HepG2 (cell line): ENCODE measurements around the gene ZC3H7B. TPM values are rescaled to one million over a fixed set of nuclear protein-coding genes. Genes with fewer than 3 reads are reported as not detected.
A peak's percentile ranks its signal among the peaks of the same experiment; 100 is the strongest.

ENCODE experiments used
- ATAC-seq: fragments of 200-7000 bp; cut with Tn5 transposase; 3 replicates; pipeline ENCODE4 v1.9.1; 2020; ENCODE audit warnings: mild to moderate bottlenecking, moderate library complexity
- BruUV-seq: library from RNA; stranded (reverse); fragments of 400-500 nt; replicated peaks from 2 replicates; lab custom pipeline; 2021; lab: Mats Ljungman, UMichigan
- CTCF ChIA-PET: fragments of 300-600 bp; formaldehyde crosslinking; extraction: SDS; loops from one replicate; lab custom pipeline; 2021; ENCODE audit warnings: low total read pairs, inconsistent platforms, low intra/inter-chr PET ratio; lab: Yijun Ruan, JAX
- POLR2A ChIA-PET: fragments of 350-600 bp; sonication (Branson Sonifier 250); formaldehyde crosslinking; loops from one replicate; lab custom pipeline; 2020; ENCODE audit warnings: antibody characterized with exemption, inconsistent platforms; lab: Yijun Ruan, JAX
- DNase-seq: peaks from one replicate; pipeline ENCODE4 v3.0.0-alpha.2; 2015; ENCODE audit warnings: low spot score
- FAIRE-seq: peaks from 3 replicates; lab custom pipeline; 2011; peaks lifted over from hg19 to GRCh38; lab: Jason Lieb, UNC
- H2AFZ ChIP-seq: one replicate; pipeline ENCODE4 v1.6.1; 2011; ENCODE audit warnings: low read length, inconsistent platforms
- H3K27ac ChIP-seq: fragments of 300-600 bp; 3 replicates; pipeline ENCODE4 v1.8.0; 2011; ENCODE audit warnings: mixed run types, mild to moderate bottlenecking, mixed read lengths, low read length, inconsistent platforms; ENCODE audit not compliant: insufficient read depth; ENCODE audit errors: extremely low read length
- H3K27me3 ChIP-seq, 2 experiments: fragments of 200-600 bp in 1 of 2; 2 replicates in 1 of 2; 3 replicates in 1 of 2; pipeline versions ENCODE4 v1.6.0 to v1.8.0; 2011; ENCODE audit warnings: low read length in 2 of 2, mild to moderate bottlenecking in 2 of 2, moderate library complexity in 2 of 2, inconsistent platforms in 1 of 2; ENCODE audit not compliant: insufficient read depth in 2 of 2, control insufficient read depth in 1 of 2
- H3K36me3 ChIP-seq, 2 experiments: fragments of 200-600 bp in 1 of 2; replicated peaks in 1 of 2; 2 replicates in 1 of 2; 3 replicates in 1 of 2; pipeline versions ENCODE4 v1.5.1 to v1.8.0; 2011; ENCODE audit warnings: low read length in 2 of 2, inconsistent platforms in 1 of 2; ENCODE audit not compliant: insufficient read depth in 2 of 2, control insufficient read depth in 1 of 2
- H3K4me1 ChIP-seq: 2 replicates; pipeline ENCODE4 v1.5.1; 2012; ENCODE audit warnings: low read length, inconsistent platforms; ENCODE audit not compliant: insufficient read depth
- H3K4me2 ChIP-seq: 2 replicates; pipeline ENCODE4 v1.6.0; 2011; ENCODE audit warnings: low read depth, low read length, inconsistent platforms
- H3K4me3 ChIP-seq, 3 experiments: fragments of 200-600 bp in 1 of 3; sonication (generic), shearing (Covaris generic) in 1 of 3; replicated peaks in 1 of 3; 2 replicates each; pipeline ENCODE4 v1.5.1; 2011 to 2016; ENCODE audit warnings: low read length in 3 of 3, inconsistent platforms in 2 of 3, low read depth in 2 of 3, mild to moderate bottlenecking in 2 of 3, control low read depth in 1 of 3, mixed read lengths in 1 of 3; ENCODE audit not compliant: insufficient read depth in 1 of 3
- H3K79me2 ChIP-seq: one replicate; pipeline ENCODE4 v1.6.1; 2011; ENCODE audit warnings: low read length, inconsistent platforms; ENCODE audit not compliant: insufficient read depth
- H3K9ac ChIP-seq: 2 replicates; pipeline ENCODE4 v1.6.0; 2011; ENCODE audit warnings: mild to moderate bottlenecking, low read depth, low read length, inconsistent platforms; ENCODE audit not compliant: insufficient read depth
- H3K9me3 ChIP-seq: 2 replicates; pipeline ENCODE4 v1.5.1; 2012; ENCODE audit warnings: mild to moderate bottlenecking, low read length
- H4K20me1 ChIP-seq: 2 replicates; pipeline ENCODE4 v1.6.0; 2011; ENCODE audit warnings: inconsistent platforms, mild to moderate bottlenecking, low read length, moderate library complexity; ENCODE audit not compliant: insufficient read depth
- GFI1 ChIP-seq: sonication (generic); formaldehyde crosslinking; IDR thresholded peaks from 2 replicates; pipeline ENCODE4 v1.5.0; 2020; ENCODE audit warnings: missing genetic modification reagents, mild to moderate bottlenecking, borderline replicate concordance
- HDAC6 ChIP-seq: fragments of 200-600 bp; sonication (generic); IDR thresholded peaks from 2 replicates; pipeline ENCODE4 v1.7.0; 2017; ENCODE audit warnings: mild to moderate bottlenecking, antibody characterized with exemption, low read length, low read depth
- HMGA1 ChIP-seq: sonication (generic); formaldehyde crosslinking; conservative IDR thresholded peaks from 2 replicates; pipeline ENCODE4 v1.4.0; 2020; ENCODE audit warnings: missing genetic modification reagents
- HNF4G ChIP-seq, 2 experiments: sonication (generic) in 1 of 2; formaldehyde crosslinking in 1 of 2; IDR thresholded peaks; 2 replicates each; pipeline versions ENCODE4 v1.4.0 to v1.6.1; 2011 to 2020; ENCODE audit warnings: borderline replicate concordance in 2 of 2, low read depth in 2 of 2, mild to moderate bottlenecking in 2 of 2, low read length in 1 of 2, missing genetic modification reagents in 1 of 2, moderate library complexity in 1 of 2
- KAT8 ChIP-seq: IDR thresholded peaks from 2 replicates; pipeline ENCODE4 v1.6.1; 2016; ENCODE audit warnings: missing genetic modification reagents, missing compliant biosample characterization
- KLF9 ChIP-seq: IDR thresholded peaks from 2 replicates; pipeline ENCODE4 v1.6.1; 2016; ENCODE audit warnings: low read depth
- NR2F6 ChIP-seq, 2 experiments: IDR thresholded peaks; 2 replicates each; pipeline ENCODE4 v1.6.1; 2016; ENCODE audit warnings: antibody characterized with exemption in 1 of 2, mild to moderate bottlenecking in 1 of 2
- NR3C1 ChIP-seq: sonication (generic); formaldehyde crosslinking; IDR thresholded peaks from 2 replicates; pipeline ENCODE4 v1.4.0; 2020; ENCODE audit warnings: missing genetic modification reagents
- POLR2AphosphoS5 ChIP-seq: IDR thresholded peaks from 2 replicates; pipeline ENCODE4 v1.6.1; 2012; ENCODE audit warnings: low read depth, low read length
- SOX5 ChIP-seq: IDR thresholded peaks from 2 replicates; pipeline ENCODE4 v1.6.1; 2016; ENCODE audit warnings: borderline replicate concordance
- TMF1 ChIP-seq: sonication (generic); formaldehyde crosslinking; IDR thresholded peaks from 2 replicates; pipeline ENCODE4 v1.8.1; 2022; ENCODE audit warnings: low read depth, missing genetic modification reagents
- ZNF136 ChIP-seq: sonication (generic); formaldehyde crosslinking; IDR thresholded peaks from 2 replicates; pipeline ENCODE4 v1.8.1; 2022; ENCODE audit warnings: low read depth, mild to moderate bottlenecking, moderate library complexity, missing genetic modification reagents
- ZNF280B ChIP-seq: sonication (generic); formaldehyde crosslinking; IDR thresholded peaks from 2 replicates; pipeline ENCODE4 v1.5.0; 2020; ENCODE audit warnings: missing genetic modification reagents, mild to moderate bottlenecking, borderline replicate concordance
- ZNF512 ChIP-seq: sonication (generic); formaldehyde crosslinking; IDR thresholded peaks from 2 replicates; pipeline ENCODE4 v1.4.0; 2020; ENCODE audit warnings: mild to moderate bottlenecking, missing genetic modification reagents
- ZNF547 ChIP-seq: sonication (generic); formaldehyde crosslinking; IDR thresholded peaks from 2 replicates; pipeline ENCODE4 v1.5.1; 2020; ENCODE audit warnings: mild to moderate bottlenecking, missing genetic modification reagents
- ZNF670 ChIP-seq: sonication (generic); formaldehyde crosslinking; IDR thresholded peaks from 2 replicates; pipeline ENCODE4 v1.8.0; 2022; ENCODE audit warnings: mild to moderate bottlenecking, missing genetic modification reagents, borderline replicate concordance
- ZNF710 ChIP-seq: sonication (generic); formaldehyde crosslinking; IDR thresholded peaks from 2 replicates; pipeline ENCODE4 v1.5.0; 2020; ENCODE audit warnings: mild to moderate bottlenecking, missing genetic modification reagents, borderline replicate concordance
- ZNF724P ChIP-seq: sonication (generic); formaldehyde crosslinking; IDR thresholded peaks from 2 replicates; pipeline ENCODE4 v1.8.0; 2022; ENCODE audit warnings: missing genetic modification reagents, borderline replicate concordance
- WGBS: methylation state at CpG from one replicate; pipeline ENCODE4 v1.1.6; 2017; ENCODE audit warnings: low lambda C conversion rate; 5-methylcytosine and 5-hydroxymethylcytosine counted together
- in situ Hi-C: cut with HindIII; loops from 2 replicates; pipeline ENCODE4 v1.10.0; 2017; ENCODE audit warnings: low pct_unique_long_range_greater_than_20kb; ENCODE audit not compliant: extremely low pct_ligation_motif_present
- intact Hi-C: fragments of 100-400 bp; cut with micrococcal nuclease; formaldehyde crosslinking; loops from one replicate; pipeline ENCODE4 v1.10.0; 2022; ENCODE audit not compliant: unreplicated experiment
- polyA plus RNA-seq, 8 experiments: library from polyadenylated mRNA; depleted of rRNA in 3 of 8; stranded (reverse) in 7 of 8; unstranded in 1 of 8; fragments of >200 nt; fragmentation: Illumina TruSeq in 4 of 8; extraction: Trizol in 4 of 8; gene quantifications; 2 replicates each; pipeline versions ENCODE4 v1.2.1 to v1.2.3, GENCODE V29; 2011 to 2016; ENCODE audit warnings: low read depth in 4 of 8, missing spikeins in 1 of 8, mixed read lengths in 1 of 8; ENCODE audit not compliant: insufficient read depth in 1 of 8
- total RNA-seq, 5 experiments: library from RNA; depleted of rRNA; stranded (reverse); fragments of >200 nt; fragmentation: Illumina TruSeq; extraction: Trizol; gene quantifications; 2 replicates each; pipeline ENCODE4 v1.2.3, GENCODE V29; 2016; ENCODE audit warnings: low read depth in 1 of 5

ZC3H7B gene
- total and polyA plus RNA-seq, 2 of the 13 experiments (the other 11 are each of a cell fraction or from before 2014, with no cell fraction given): 26.4 to 37.2 TPM

GRCh38 chr22:41285820-41286638 is 15.3 kb upstream of the ZC3H7B start, which contains the start of gene RANGAP1:
RANGAP1 (minus strand) TSS chr22:41286187; CDS start chr22:41281044, 5,143 bp downstream.
- intact Hi-C loops (loop anchor here (1.0 to 10.0 kb wide), 3 partner anchors 15 to 159 kb away; partner anchors contain the start of genes TOB2 and ZC3H7B), in situ Hi-C loops (no loop called here)
- Histone ChIP-seq H3K4me3 (peak within 1 kb of the TSS; percentile 97 to 100 (median 98)), H3K27ac (peak within 1 kb of the TSS; percentile 88), H3K4me2 (peak within 1 kb of the TSS; percentile 98), H3K9ac (peak within 1 kb of the TSS; percentile 94), H3K9me3 (no peaks in the 10 kb centered on the region), H2AFZ (no peak within 1 kb of the TSS), H3K79me2 (peaks cover 27% of the 10 kb centered on the region), H3K4me1 (peaks cover 58% of the 10 kb centered on the region), H3K36me3 (peaks cover 2 to 18% of the 10 kb centered on the region in 2 experiments), H3K27me3 (no peaks in the 10 kb centered on the region; a peak in 1 of 5 replicates), H4K20me1 (no peaks in the 10 kb centered on the region)
- ChIA-PET POLR2A (interaction anchor here (0.7 to 6.0 kb wide), 15 partner anchors 11 to 335 kb away, joined by 3 to 49 read pairs (median 5); partner anchors contain the start of genes ACO2, CHADL, PHF5A and RBX1), CTCF (no interaction called here)
- 0% methylated on average over 8 of the region's 77 CpGs for WGBS
- peak; percentile 96 for ATAC-seq
- peak; percentile 83 for FAIRE-seq
- no TSS peak for BruUV-seq
- peak; percentile 97 for DNase-seq
- no peak for TF ChIP-seq KLF9
- TF ChIP-seq KAT8 (CRISPR knock-in tag): peak; percentile 51; the same call in 1 of the 2 replicates
- TF ChIP-seq ZNF280B: 0 out of 2 replicates have a peak, but pooled peaks have one; percentile 35
- no peak for TF ChIP-seq GFI1 (CRISPR knock-in tag)
- TF ChIP-seq ZNF547 (CRISPR knock-in tag): no peak
- no peak for TF ChIP-seq ZNF512 (CRISPR knock-in tag)
- no peak for TF ChIP-seq ZNF724P (CRISPR knock-in tag)
- TF ChIP-seq HMGA1 (CRISPR knock-in tag): no peak
- TF ChIP-seq SOX5: no peak; the same call in 1 of the 2 replicates
- no peak for TF ChIP-seq ZNF136 (CRISPR knock-in tag)
- no peak for TF ChIP-seq NR2F6 (IDR thresholded peaks at IDR 0.05)
- no peak for TF ChIP-seq NR2F6 (CRISPR knock-in tag; IDR thresholded peaks at IDR 0.05)
- no peak for TF ChIP-seq HDAC6
- no peak; the same call in 1 of the 2 replicates for TF ChIP-seq HNF4G (IDR thresholded peaks at IDR 0.05; ENCODE audit: borderline replicate concordance, low read depth, low read length)
- no peak for TF ChIP-seq HNF4G (CRISPR knock-in tag; IDR thresholded peaks at IDR 0.05; ENCODE audit: borderline replicate concordance, low read depth)
- peak; percentile 86 for TF ChIP-seq POLR2AphosphoS5
- TF ChIP-seq ZNF710: no peak; the same call in 1 of the 2 replicates
- TF ChIP-seq NR3C1: no peak
- no peak; the same call in 1 of the 2 replicates for TF ChIP-seq ZNF670
- no peak for TF ChIP-seq TMF1
